Activated CD8-positive, alpha-beta T cell treated with anti-CD3 and anti-CD28 coated beads for 36 hours (primary cell): ENCODE measurements around the gene BTLA. TPM values are rescaled to one million over a fixed set of nuclear protein-coding genes. Genes with fewer than 3 reads are reported as not detected.

Experiments
- ATAC-seq: fragments of 200-7000 bp; cut with Tn5 transposase; one replicate; pipeline ENCODE4 v1.10.0; 2021; ENCODE audit warnings: mild to moderate bottlenecking, moderate library complexity
- CTCF ChIA-PET: fragments of 350-600 bp; sonication (Branson Sonifier 250); formaldehyde crosslinking; loops from one replicate; lab custom pipeline; 2021; ENCODE audit warnings: antibody characterized with exemption; lab: Charles Lee
- POLR2A ChIA-PET: fragments of 350-600 bp; sonication (Branson Sonifier 250); formaldehyde crosslinking; loops from one replicate; lab custom pipeline; 2021; ENCODE audit warnings: antibody characterized with exemption; lab: Charles Lee
- DNase-seq: peaks from one replicate; pipeline ENCODE4 v3.0.0-alpha.2; 2020
- H3K27ac Mint-ChIP-seq: one replicate; pipeline ENCODE4 v1.8.0; 2021; ENCODE audit warnings: mild to moderate bottlenecking, mixed read lengths
- H3K27me3 Mint-ChIP-seq: one replicate; pipeline ENCODE4 v1.8.0; 2021; ENCODE audit warnings: mixed read lengths
- H3K36me3 Mint-ChIP-seq: one replicate; pipeline ENCODE4 v1.8.0; 2021; ENCODE audit warnings: low read depth, mixed read lengths
- H3K4me1 Mint-ChIP-seq: one replicate; pipeline ENCODE4 v1.8.0; 2021; ENCODE audit warnings: low read depth, mixed read lengths
- H3K4me3 Mint-ChIP-seq: one replicate; pipeline ENCODE4 v1.8.0; 2021; ENCODE audit warnings: mild to moderate bottlenecking, moderate library complexity, mixed read lengths
- H3K9me3 Mint-ChIP-seq: one replicate; pipeline ENCODE4 v1.8.0; 2021; ENCODE audit warnings: mixed read lengths
- intact Hi-C: fragments of 100-400 bp; cut with micrococcal nuclease; formaldehyde crosslinking; loops from one replicate; pipeline ENCODE4 v1.10.0; 2022
- total RNA-seq, 2 experiments: library from RNA; stranded (reverse); gene quantifications; one replicate each; pipeline ENCODE4 v1.2.3, GENCODE V29; 2021
- TF ChIP-seq, protein P1 (sequence below): fragments of 200-600 bp; IDR thresholded peaks from one replicate; pipeline ENCODE4 v1.8.0; 2022; ENCODE audit warnings: antibody characterized with exemption, mild to moderate bottlenecking

Gene BTLA
- total RNA-seq, 2 experiments from 2014 or later, result 12.8 to 13.2 TPM

DNA sequence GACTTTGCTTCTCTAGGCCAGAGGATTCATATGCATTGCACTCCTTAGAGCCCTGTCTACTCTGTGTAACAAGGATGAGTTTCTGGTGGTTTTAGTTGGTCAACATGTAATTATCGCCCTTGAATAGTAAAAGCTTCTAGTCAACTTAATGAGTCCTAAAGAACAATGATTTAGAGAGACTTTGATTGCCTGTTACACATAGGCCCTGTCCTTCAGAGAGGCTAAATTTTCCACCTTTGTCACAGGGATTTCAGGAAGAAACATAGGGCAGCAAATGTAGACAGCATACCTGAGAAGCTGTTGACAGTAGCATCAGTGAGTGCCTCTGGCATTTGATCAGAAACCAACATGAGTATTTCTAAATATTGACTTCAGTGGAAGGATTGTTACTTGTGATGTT, 7.1 kb downstream of the BTLA start:
- peaks cover 2% of the 10 kb centered on the region for H3K9me3 Mint-ChIP-seq
- H3K27ac Mint-ChIP-seq, result peak overlapping the region; percentile 87
- H3K27me3 Mint-ChIP-seq, result no peaks in the 10 kb centered on the region
- H3K36me3 Mint-ChIP-seq, result peaks cover 33% of the 10 kb centered on the region
- H3K4me3 Mint-ChIP-seq, result no peak overlapping the region
- CTCF ChIA-PET, result interaction anchor here (1.1 to 1.4 kb wide), 4 partner anchors 21 to 381 kb away, joined by 3 to 4 read pairs (median 4); no protein-coding TSS in a partner anchor
- intact Hi-C loops, result no loop called here
- H3K4me1 Mint-ChIP-seq, result peaks cover 70% of the 10 kb centered on the region
- ATAC-seq (no peak), DNase-seq (no peak)
- TF ChIP-seq, protein P1, sequence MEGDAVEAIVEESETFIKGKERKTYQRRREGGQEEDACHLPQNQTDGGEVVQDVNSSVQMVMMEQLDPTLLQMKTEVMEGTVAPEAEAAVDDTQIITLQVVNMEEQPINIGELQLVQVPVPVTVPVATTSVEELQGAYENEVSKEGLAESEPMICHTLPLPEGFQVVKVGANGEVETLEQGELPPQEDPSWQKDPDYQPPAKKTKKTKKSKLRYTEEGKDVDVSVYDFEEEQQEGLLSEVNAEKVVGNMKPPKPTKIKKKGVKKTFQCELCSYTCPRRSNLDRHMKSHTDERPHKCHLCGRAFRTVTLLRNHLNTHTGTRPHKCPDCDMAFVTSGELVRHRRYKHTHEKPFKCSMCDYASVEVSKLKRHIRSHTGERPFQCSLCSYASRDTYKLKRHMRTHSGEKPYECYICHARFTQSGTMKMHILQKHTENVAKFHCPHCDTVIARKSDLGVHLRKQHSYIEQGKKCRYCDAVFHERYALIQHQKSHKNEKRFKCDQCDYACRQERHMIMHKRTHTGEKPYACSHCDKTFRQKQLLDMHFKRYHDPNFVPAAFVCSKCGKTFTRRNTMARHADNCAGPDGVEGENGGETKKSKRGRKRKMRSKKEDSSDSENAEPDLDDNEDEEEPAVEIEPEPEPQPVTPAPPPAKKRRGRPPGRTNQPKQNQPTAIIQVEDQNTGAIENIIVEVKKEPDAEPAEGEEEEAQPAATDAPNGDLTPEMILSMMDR, result no peak
- POLR2A ChIA-PET, result interaction anchor here (1.4 kb wide), 1 partner anchor 158 kb away, joined by 3 read pairs; no protein-coding TSS in a partner anchor

DNA sequence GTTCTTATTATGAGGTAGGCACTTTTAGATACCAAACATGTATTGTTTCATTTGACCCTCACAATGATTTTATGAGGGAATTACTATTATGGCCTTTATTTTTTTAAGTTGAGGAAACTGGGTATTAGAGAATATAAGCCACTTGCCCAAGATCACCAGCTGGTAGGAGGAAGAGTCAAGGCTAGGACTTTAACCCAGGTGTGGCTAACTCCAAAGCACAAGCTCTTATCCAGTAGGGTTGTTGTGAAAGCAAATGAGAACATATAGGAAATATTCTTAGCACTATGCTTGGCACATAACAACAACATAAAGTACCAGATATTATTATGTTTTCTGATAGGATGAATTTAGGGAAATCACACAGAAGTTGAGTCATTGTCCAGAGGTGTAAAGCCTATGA, 7.9 kb downstream of the BTLA start:
- intact Hi-C loops, result loop anchor here (2.0 kb wide), 1 partner anchor 27 kb away; no protein-coding TSS in a partner anchor
- Mint-ChIP-seq H3K4me1 (peaks cover 70% of the 10 kb centered on the region), H3K9me3 (peaks cover 2% of the 10 kb centered on the region), H3K4me3 (peak overlapping the region; percentile 23), H3K36me3 (peaks cover 36% of the 10 kb centered on the region), H3K27me3 (no peaks in the 10 kb centered on the region), H3K27ac (peak overlapping the region; percentile 87)
- peak; percentile 7 for ATAC-seq
- no peak for DNase-seq
- TF ChIP-seq, protein P1, result no peak
- CTCF ChIA-PET, result interaction anchor here (1.3 kb wide), 1 partner anchor 11 kb away, joined by 3 read pairs; no protein-coding TSS in a partner anchor
- POLR2A ChIA-PET, result no interaction called here

DNA sequence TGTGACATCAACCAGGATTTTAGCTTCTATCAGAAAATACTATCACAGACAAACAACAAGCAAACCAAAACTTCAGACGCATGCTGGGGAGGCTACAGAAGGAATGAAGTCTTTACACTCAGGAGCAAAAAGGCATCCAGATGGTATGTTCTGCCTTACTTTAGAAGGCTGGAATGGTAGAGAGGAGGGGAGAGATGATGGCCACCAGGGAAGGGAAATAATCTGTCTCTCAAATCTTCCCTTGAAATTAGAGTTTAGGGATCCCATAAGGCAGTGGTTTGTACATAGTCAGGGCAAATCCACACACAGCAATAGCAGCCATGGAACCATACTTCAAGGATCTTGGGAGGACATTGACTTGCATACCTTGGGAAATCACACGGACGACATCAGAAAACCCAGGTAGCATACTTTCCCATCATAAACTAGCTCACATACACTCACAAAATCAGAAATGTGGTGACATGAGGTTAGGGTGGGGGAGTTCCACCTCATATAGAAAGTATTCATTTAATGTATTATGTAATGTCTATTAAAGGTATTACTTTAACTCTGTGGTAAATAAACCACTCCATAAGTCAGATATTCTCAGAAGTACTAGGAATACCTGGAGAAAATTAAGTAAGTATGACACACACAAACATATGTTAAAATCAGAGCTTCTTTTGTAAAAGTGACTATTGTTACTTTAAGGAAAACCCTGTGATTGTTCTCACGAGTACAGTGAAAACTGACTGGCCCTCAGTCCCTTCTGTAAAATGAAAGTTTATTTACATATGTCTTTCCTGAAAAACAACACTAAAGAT, 9.4 kb downstream of the BTLA start:
- peaks cover 60% of the 10 kb centered on the region for H3K4me1 Mint-ChIP-seq
- ATAC-seq, result peak; percentile 26
- DNase-seq, result peak; percentile 28
- intact Hi-C loops, result loop anchor here (2.0 kb wide), 1 partner anchor 25 kb away; no protein-coding TSS in a partner anchor
- ChIA-PET POLR2A (interaction anchor here (0.8 to 1.2 kb wide), 3 partner anchors 9 to 63 kb away, joined by 3 read pairs; partner anchors contain the start of gene BTLA), CTCF (interaction anchor here (1.0 to 3.2 kb wide), 5 partner anchors 8 to 197 kb away, joined by 3 to 15 read pairs (median 3); partner anchors contain the start of gene BTLA)
- H3K9me3 Mint-ChIP-seq, result peaks cover 2% of the 10 kb centered on the region
- H3K27me3 Mint-ChIP-seq, result no peaks in the 10 kb centered on the region
- peaks cover 35% of the 10 kb centered on the region for H3K36me3 Mint-ChIP-seq
- TF ChIP-seq, protein P1, result no peak
- H3K27ac Mint-ChIP-seq, result peak overlapping the region; percentile 87
- H3K4me3 Mint-ChIP-seq, result peak overlapping the region; percentile 40

DNA sequence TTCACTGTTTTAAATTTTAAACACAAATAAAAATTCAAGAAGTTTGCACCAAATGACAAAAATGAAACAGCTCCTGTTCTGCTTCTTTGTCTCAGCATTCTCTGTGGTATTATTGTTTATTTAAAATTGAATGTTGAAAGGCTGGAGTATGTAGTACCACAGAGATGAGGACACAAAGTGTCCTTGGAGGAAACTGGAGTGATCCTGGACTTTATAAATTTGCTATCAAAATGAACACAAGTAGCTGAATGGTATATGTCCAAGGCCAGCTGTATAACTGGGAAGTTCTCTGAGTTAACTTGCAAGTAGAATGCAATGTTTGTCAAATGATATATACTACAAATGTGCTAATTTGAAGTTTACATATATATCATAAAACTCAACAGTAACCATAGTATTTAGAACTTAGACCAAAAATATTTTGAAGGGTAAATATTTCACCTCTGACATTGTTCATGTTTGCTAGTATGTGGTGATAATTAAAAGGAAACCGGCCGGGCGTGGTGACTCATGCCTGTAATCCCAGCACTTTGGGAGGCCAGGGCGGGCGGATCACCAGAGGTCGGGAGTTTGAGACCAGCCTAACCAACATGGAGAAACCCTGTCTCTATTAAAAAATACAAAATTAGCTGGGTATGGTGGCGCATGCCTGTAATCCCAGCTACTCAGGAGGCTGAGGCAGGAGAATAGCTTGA, 12.3 kb downstream of the BTLA start:
- ChIA-PET CTCF (interaction anchor here (0.7 to 3.2 kb wide), 2 partner anchors 11 to 319 kb away, joined by 3 to 15 read pairs; partner anchors contain the start of gene BTLA), POLR2A (no interaction called here)
- H3K36me3 Mint-ChIP-seq, result peaks cover 36% of the 10 kb centered on the region
- ATAC-seq (no peak), DNase-seq (no peak)
- H3K27me3 Mint-ChIP-seq, result no peaks in the 10 kb centered on the region
- no peak overlapping the region for H3K4me3 Mint-ChIP-seq
- peaks cover 2% of the 10 kb centered on the region for H3K9me3 Mint-ChIP-seq
- intact Hi-C loops, result no loop called here
- H3K27ac Mint-ChIP-seq, result no peak overlapping the region
- TF ChIP-seq, protein P1, result no peak
- H3K4me1 Mint-ChIP-seq, result peaks cover 61% of the 10 kb centered on the region
